ENCODE results near the gene SF3A1.
"Not testable (repeated sequence)": the region's sequence is repeated elsewhere in the genome, so short reads cannot be mapped to it uniquely, and the experiment has no call there.

Gene SF3A1

DNA sequence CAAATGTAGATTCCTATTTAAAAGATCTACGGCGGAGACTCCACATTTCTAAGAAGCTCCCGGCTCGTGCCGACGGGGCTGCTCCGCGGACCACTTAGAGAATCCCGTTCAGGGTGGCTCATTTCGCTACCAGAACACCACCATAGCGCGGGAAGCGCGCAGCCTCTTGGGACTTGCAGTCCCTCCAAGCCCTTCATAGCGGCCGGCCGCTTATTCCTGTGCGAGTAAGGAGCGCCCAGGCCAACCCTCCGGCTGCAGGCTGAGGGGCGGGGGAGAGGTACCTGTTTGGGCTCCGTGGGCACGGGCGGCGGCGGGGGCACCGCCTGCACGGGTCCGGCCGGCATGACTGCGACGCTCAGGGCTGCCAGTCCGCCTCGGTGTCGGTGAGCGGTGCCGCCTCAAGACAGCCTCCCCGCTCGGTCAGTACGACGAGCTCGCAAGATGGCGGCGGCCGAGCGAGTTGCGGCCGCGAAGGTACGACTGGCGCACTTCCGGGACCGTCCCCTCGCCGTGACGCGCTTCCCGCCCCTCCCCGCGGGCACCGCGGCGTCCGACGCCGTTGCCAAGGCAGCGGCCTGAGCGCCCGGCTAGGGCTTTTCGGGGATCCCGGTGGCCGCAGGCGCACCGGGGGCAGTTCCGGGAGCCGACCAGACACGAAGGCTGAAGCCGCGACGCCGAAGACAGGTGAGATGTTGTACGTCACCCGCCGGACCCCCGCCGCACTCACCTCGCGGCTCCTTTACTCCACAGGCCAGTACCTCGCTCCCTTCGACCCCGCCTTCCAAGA, at the start of gene SF3A1, which contains the start of gene CCDC157:
Gene SF3A1 (minus strand): TSS at position 446 of the 787 bp plus-strand sequence. CDS start 102 bp downstream, at position 344.
Gene CCDC157 (plus strand): TSS at position 559 of the 787 bp plus-strand sequence. CDS start 8,994 bp downstream, outside the sequence.
- peaks cover 52% of the 10 kb centered on the region for H3K4me1 Mint-ChIP-seq
- DNase-seq (ENCODE audit: low spot score in 2 of 2) (peak; percentile 84 to 92), ATAC-seq (peak; percentile 94)
- peaks cover 49% of the 10 kb centered on the region for H3K36me3 Mint-ChIP-seq
- H3K27ac Mint-ChIP-seq: peak within 1 kb of the TSS; percentile 95
- peak within 1 kb of the TSS; percentile 94 for H3K4me3 Mint-ChIP-seq
- no peaks in the 10 kb centered on the region for H3K9me3 Mint-ChIP-seq

- no peaks in the 10 kb centered on the region for H3K9me3 Mint-ChIP-seq
Measured at GRCh38 chr22:30406400-30406799, 49.7 kb upstream of the SF3A1 start.

GRCh38 chr22:30405731-30406130, 49.0 kb upstream of the SF3A1 start:
- H3K4me3 Mint-ChIP-seq: no peak overlapping the region
- H3K27ac Mint-ChIP-seq: no peak overlapping the region
- peaks cover 47% of the 10 kb centered on the region for H3K36me3 Mint-ChIP-seq
- ATAC-seq (no peak), DNase-seq (ENCODE audit: low spot score in 2 of 2) (no peak)
- H3K9me3 Mint-ChIP-seq: no peaks in the 10 kb centered on the region
- H3K4me1 Mint-ChIP-seq: no peaks in the 10 kb centered on the region

More at GRCh38 chr22:30406400-30406799, 49.7 kb upstream of the SF3A1 start:
- DNase-seq (ENCODE audit: low spot score in 2 of 2) (no peak), ATAC-seq (no peak)
- Mint-ChIP-seq H3K4me1 (no peaks in the 10 kb centered on the region), H3K4me3 (no peak overlapping the region), H3K27ac (no peak overlapping the region), H3K36me3 (peaks cover 53% of the 10 kb centered on the region)

DNA sequence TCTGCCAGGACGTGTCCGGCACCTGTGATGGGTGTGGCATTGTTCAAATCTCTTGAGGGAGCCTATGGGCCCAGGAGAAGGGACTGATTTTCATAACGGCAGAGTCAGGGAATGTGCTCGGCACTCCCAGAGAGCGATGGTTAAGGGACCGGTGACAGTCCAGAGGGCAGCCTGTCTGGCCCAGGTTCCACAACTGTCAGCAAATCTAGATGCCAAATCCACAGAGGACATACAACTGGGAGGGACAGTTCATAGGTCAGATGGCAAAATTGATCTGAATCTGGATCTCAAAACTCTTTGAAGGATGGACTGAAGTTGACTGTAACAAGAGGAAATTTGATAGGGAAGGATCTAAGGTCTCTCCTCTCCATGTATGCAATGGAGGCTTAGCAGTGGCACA, 47.6 kb upstream of the SF3A1 start:
- no peak for DNase-seq (ENCODE audit: low spot score in 2 of 2)
- Mint-ChIP-seq H3K4me1 (no peaks in the 10 kb centered on the region), H3K36me3 (peaks cover 38% of the 10 kb centered on the region), H3K9me3 (no peaks in the 10 kb centered on the region), H3K27ac (no peak overlapping the region), H3K4me3 (no peak overlapping the region)
- no peak for ATAC-seq

DNA sequence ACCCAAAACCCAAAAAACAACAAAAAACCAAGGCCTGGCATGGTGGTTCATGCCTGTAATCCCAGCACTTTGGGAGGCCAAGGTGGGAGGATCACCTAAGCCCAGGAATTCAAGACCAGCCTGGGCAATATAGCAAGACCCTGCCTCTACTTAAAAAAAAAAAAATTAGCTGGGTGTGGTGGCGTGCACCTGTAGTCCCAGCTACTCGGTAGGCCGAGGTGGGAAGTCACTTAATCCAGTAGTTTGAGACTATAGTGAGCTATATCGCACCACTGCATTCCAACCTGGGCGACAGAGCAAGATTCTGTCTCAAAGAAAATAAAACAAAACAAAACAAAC, 46.0 kb upstream of the SF3A1 start:
- Mint-ChIP-seq H3K4me1 (peaks cover 15% of the 10 kb centered on the region), H3K36me3 (peaks cover 27% of the 10 kb centered on the region)
- ATAC-seq; H3K4me3 Mint-ChIP-seq; H3K27ac Mint-ChIP-seq; DNase-seq (ENCODE audit: low spot score in 2 of 2); H3K9me3 Mint-ChIP-seq: not testable (repeated sequence)

DNA sequence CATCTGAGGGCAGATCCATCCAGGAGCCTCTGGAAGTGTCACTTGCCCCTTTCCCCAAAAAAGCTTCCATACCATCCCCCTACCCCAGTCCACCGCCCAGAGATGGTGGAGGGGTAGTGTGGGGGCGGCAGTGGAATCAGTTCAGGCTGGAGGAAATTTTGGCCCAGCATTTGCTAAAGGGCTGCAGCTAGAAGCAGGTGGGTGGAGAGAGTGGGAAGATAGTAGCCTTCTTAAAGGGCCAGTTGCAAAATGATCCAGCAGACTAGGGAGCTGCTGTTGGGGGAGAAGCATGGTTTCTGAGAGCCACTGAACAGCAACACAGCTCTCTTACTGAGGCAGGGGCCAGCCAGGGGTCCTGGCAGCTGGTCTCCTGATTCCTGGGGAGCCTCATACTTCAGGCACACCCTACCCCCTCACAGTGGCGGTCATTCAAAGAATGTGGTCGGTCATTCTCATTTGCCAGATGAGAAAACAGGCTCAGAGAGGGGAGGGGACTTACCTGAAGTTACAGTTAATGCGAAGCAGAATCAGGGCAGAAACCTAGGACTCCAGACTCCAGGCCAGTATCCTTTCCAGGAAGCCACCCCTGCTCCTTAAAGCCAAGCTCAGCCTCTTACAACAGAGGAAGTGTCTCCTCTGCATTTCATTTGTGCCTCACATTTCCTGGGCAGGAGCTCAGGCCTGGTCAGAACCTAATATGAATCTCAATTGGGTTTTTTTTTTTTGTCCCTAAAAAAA, 45.5 kb upstream of the SF3A1 start:
- no peak overlapping the region for H3K4me3 Mint-ChIP-seq
- H3K27ac Mint-ChIP-seq: no peak overlapping the region

GRCh38 chr22:30401024-30401423, 44.3 kb upstream of the SF3A1 start:
- H3K9me3 Mint-ChIP-seq; DNase-seq (ENCODE audit: low spot score in 2 of 2); H3K27ac Mint-ChIP-seq; ATAC-seq; H3K4me3 Mint-ChIP-seq: not testable (repeated sequence)
- peaks cover 18% of the 10 kb centered on the region for H3K4me1 Mint-ChIP-seq
- peaks cover 18% of the 10 kb centered on the region for H3K36me3 Mint-ChIP-seq

More for the DNA sequence above, 45.5 kb upstream of the SF3A1 start:
- ATAC-seq (no peak), DNase-seq (ENCODE audit: low spot score in 2 of 2) (no peak)
- Mint-ChIP-seq H3K4me1 (peaks cover 18% of the 10 kb centered on the region), H3K9me3 (no peaks in the 10 kb centered on the region), H3K36me3 (peaks cover 22% of the 10 kb centered on the region)

DNA sequence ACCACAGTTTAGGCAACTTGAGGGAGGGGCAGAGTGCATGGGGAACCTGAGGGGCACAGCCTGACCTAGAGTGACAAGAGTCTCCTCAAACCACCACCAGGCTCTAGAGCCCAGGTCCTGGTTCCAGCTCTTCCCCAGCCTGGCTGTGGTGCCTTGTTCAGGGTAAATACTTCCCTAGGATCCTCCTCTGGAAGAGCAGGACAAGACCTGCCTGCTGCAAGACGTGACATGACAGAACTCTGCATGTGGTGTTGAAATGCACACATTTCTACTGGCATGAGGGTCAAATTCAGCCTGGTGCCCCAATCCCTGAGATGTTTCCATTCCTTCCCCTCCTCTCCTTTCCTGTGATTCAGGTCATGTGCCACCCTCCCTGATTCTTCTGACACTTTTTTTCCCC, 43.5 kb upstream of the SF3A1 start:
- DNase-seq (ENCODE audit: low spot score in 2 of 2) (no peak), ATAC-seq (no peak)
- Mint-ChIP-seq H3K27ac (no peak overlapping the region), H3K4me1 (peaks cover 18% of the 10 kb centered on the region), H3K9me3 (no peaks in the 10 kb centered on the region), H3K4me3 (no peak overlapping the region), H3K36me3 (peaks cover 18% of the 10 kb centered on the region)

DNA sequence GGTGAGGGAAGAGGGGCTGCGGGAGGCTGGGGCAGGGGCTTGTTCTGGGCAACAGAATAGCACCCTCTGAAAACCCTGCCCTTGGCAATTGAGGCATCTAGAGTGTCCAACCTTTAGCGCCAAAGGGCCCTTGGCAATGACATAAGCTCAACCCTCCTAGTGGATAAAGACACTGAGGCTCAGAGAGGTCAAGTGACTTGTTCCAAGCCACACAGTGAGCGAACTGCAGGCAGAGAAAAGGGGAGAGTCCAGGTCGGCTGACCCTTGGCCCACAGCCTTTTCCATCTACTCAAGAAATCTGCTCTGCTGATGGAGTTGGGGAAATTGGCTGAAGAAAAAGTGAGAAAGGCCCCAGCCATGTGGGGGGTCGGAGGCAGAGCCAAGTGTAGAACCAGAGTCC, 43.0 kb upstream of the SF3A1 start:
- H3K4me1 Mint-ChIP-seq: peaks cover 18% of the 10 kb centered on the region
- no peak overlapping the region for H3K4me3 Mint-ChIP-seq
- DNase-seq (ENCODE audit: low spot score in 2 of 2) (no peak), ATAC-seq (no peak)
- no peaks in the 10 kb centered on the region for H3K9me3 Mint-ChIP-seq
- H3K36me3 Mint-ChIP-seq: peaks cover 18% of the 10 kb centered on the region
- H3K27ac Mint-ChIP-seq: no peak overlapping the region

DNA sequence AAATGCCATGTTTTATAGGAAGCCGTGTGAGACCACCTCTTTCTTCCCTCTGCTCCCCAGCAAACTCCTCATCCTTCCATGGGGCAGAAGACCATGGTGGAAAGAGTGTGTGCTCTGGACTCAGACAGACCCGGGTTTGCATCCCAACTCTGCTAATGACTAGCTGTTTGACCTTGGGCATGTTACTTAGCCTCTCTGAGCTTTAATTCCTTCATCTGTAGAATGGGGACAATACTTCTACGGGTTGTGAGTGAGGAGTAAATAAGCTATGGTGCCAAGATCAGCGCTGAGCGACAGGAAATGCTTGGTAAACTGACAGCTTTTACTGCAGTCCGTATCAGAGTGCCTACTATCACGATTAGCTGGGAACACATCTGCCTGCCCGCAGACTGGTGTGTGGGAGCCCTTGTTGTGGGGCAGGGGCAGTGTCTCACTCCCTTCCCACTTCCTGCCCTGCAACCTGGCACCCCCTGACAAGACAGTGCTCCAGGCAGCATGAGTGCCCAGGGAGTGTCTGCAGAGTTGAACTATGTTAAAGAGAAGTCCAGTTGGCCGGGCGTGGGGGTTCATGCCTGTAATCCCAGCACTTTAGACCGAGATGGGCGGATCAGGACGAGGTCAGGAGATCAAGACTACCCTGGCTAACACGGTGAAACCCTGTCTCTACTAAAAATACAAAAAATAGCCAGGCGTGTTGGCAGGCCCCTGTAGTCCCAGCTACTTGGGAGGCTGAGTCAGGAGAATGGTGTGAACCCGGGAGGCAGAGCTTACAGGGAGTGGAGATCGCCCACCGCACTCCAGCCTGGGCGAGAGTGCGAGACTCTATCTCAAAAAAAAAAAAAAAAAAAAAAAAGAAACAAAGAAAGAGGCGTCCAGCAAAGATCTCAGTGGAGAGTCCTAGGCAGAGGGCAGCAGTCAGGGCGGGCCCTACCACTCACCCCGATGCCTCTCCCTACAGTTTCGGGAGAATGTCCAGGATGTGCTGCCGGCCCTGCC, 42.3 kb upstream of the SF3A1 start:
- H3K36me3 Mint-ChIP-seq: peaks cover 18% of the 10 kb centered on the region
- DNase-seq (ENCODE audit: low spot score in 2 of 2) (no peak), ATAC-seq (no peak)
- no peaks in the 10 kb centered on the region for H3K9me3 Mint-ChIP-seq
- peak overlapping the region; percentile 90 for H3K27ac Mint-ChIP-seq
- H3K4me3 Mint-ChIP-seq: peak overlapping the region; percentile 81
- H3K4me1 Mint-ChIP-seq: peaks cover 18% of the 10 kb centered on the region

- no peak for ATAC-seq
- Mint-ChIP-seq H3K9me3 (no peaks in the 10 kb centered on the region), H3K4me1 (peaks cover 24% of the 10 kb centered on the region), H3K4me3 (peak overlapping the region; percentile 81), H3K36me3 (peaks cover 18% of the 10 kb centered on the region), H3K27ac (peak overlapping the region; percentile 90)
- DNase-seq (ENCODE audit: low spot score in 2 of 2): no peak
Measured at GRCh38 chr22:30397656-30398635, 41.3 kb upstream of the SF3A1 start.

- peaks cover 18% of the 10 kb centered on the region for H3K36me3 Mint-ChIP-seq
- peaks cover 24% of the 10 kb centered on the region for H3K4me1 Mint-ChIP-seq
- peak; percentile 83 for ATAC-seq
- H3K9me3 Mint-ChIP-seq: no peaks in the 10 kb centered on the region
- peak within 1 kb of the TSS; percentile 90 for H3K27ac Mint-ChIP-seq
- peak within 1 kb of the TSS; percentile 81 for H3K4me3 Mint-ChIP-seq
- peak; percentile 21 to 70 for DNase-seq (ENCODE audit: low spot score in 2 of 2)
Measured at GRCh38 chr22:30396871-30397655, 40.4 kb upstream of the SF3A1 start, which contains the start of gene SEC14L2. SEC14L2 (plus strand) TSS chr22:30397018; CDS start chr22:30397117, 99 bp downstream.

DNA sequence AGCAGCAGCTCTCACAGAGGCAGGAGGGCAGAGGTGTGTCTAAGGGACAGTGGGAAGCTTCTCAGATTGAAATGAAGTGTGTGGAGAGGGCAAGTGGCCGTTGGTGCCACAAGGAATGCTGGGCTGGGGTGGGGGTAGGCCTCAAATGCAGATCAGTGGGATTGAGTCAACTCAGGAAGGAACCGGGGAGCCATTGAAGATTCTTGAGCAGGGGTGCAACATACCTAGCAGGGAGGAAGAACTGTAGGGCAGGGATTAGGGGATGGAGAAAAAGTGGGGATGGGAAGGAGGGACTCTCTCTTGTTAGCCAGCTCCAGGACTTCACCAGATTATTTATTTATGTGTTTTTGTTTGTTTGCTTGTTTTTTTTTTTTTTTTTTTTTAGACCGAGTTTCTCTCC, 37.2 kb upstream of the SF3A1 start:
- Mint-ChIP-seq H3K27ac (no peak overlapping the region), H3K9me3 (no peaks in the 10 kb centered on the region), H3K4me3 (no peak overlapping the region), H3K4me1 (peaks cover 31% of the 10 kb centered on the region), H3K36me3 (peaks cover 6% of the 10 kb centered on the region)
- DNase-seq (ENCODE audit: low spot score in 2 of 2) (no peak), ATAC-seq (no peak)

Data from stimulated activated effector memory CD8-positive, alpha-beta T cell treated with anti-CD3 and anti-CD28 coated beads, Interleukin-12 subunit alpha, Interleukin-12 subunit beta, amount 100 ng/mL, for 72 hours (primary cell).